Naive thymus-derived CD4-positive, alpha-beta T cell (primary cell): ENCODE measurements around the gene PLEKHM3. TPM values are rescaled to one million over a fixed set of nuclear protein-coding genes. Genes with fewer than 3 reads are reported as not detected.
"Not testable (repeated sequence)": the region's sequence is repeated elsewhere in the genome, so short reads cannot be mapped to it uniquely, and the experiment has no call there.

Experiments used
- ATAC-seq: fragments of 150-1000 bp; cut with Tn5 transposase; 2 replicates; pipeline ENCODE4 v1.10.0; 2021; ENCODE audit warnings: mild to moderate bottlenecking, moderate library complexity
- CTCF ChIA-PET: fragments of 350-600 bp; sonication (Branson Sonifier 250); formaldehyde crosslinking; loops from one replicate; lab custom pipeline; 2021; ENCODE audit warnings: antibody characterized with exemption; lab: Charles Lee
- POLR2A ChIA-PET: fragments of 350-600 bp; sonication (Branson Sonifier 250); formaldehyde crosslinking; loops from one replicate; lab custom pipeline; 2021; ENCODE audit warnings: antibody characterized with exemption, inconsistent platforms; lab: Charles Lee
- DNase-seq, 9 donors: peaks; one replicate each; pipeline versions ENCODE4 v3.0.0 to v3.0.0-alpha.2; 2020 to 2022; ENCODE audit warnings: mixed read lengths in 1 of 9
- H3K27ac ChIP-seq: one replicate; pipeline ENCODE4 v1.7.0; 2013; ENCODE audit warnings: mild to moderate bottlenecking, low read depth, low read length, moderate library complexity
- H3K27me3 ChIP-seq, 2 donors: one replicate each; pipeline ENCODE4 v1.7.0; 2013; ENCODE audit warnings: low read length in 2 of 2, mild to moderate bottlenecking in 2 of 2, moderate library complexity in 2 of 2; ENCODE audit not compliant: control insufficient read depth in 2 of 2, insufficient read depth in 2 of 2
- H3K36me3 ChIP-seq, 3 experiments: 1 replicate in 2 of 3; 2 replicates in 1 of 3; pipeline ENCODE4 v1.7.0; 2013; ENCODE audit warnings: low read length in 3 of 3, mild to moderate bottlenecking in 3 of 3, moderate library complexity in 1 of 3; ENCODE audit not compliant: insufficient read depth in 3 of 3, control insufficient read depth in 2 of 3
- H3K4me1 ChIP-seq, 2 donors: one replicate each; pipeline ENCODE4 v1.7.0; 2013; ENCODE audit warnings: low read length in 2 of 2, mild to moderate bottlenecking in 2 of 2, moderate library complexity in 1 of 2; ENCODE audit not compliant: control insufficient read depth in 2 of 2, insufficient read depth in 2 of 2
- H3K4me3 ChIP-seq: 2 replicates; pipeline ENCODE4 v1.7.0; 2013; ENCODE audit warnings: mild to moderate bottlenecking, low read length
- H3K9me3 ChIP-seq, 3 experiments: 1 replicate in 2 of 3; 2 replicates in 1 of 3; pipeline ENCODE4 v1.7.0; 2013; ENCODE audit warnings: low read length in 3 of 3; ENCODE audit not compliant: control insufficient read depth in 2 of 3
- H3K27ac Mint-ChIP-seq, 9 donors: one replicate each; pipeline ENCODE4 v1.8.0; 2020 to 2022; ENCODE audit warnings: mixed read lengths in 9 of 9, mild to moderate bottlenecking in 8 of 9, moderate library complexity in 5 of 9, inconsistent platforms in 2 of 9
- H3K27me3 Mint-ChIP-seq, 5 donors: one replicate each; pipeline ENCODE4 v1.8.0; 2021 to 2022; ENCODE audit warnings: mixed read lengths in 5 of 5, mild to moderate bottlenecking in 1 of 5
- H3K36me3 Mint-ChIP-seq, 5 donors: one replicate each; pipeline ENCODE4 v1.8.0; 2020 to 2022; ENCODE audit warnings: mixed read lengths in 5 of 5, mild to moderate bottlenecking in 3 of 5, inconsistent platforms in 1 of 5
- H3K4me1 Mint-ChIP-seq, 7 donors: one replicate each; pipeline ENCODE4 v1.8.0; 2020 to 2022; ENCODE audit warnings: mixed read lengths in 7 of 7, mild to moderate bottlenecking in 3 of 7, inconsistent platforms in 1 of 7
- H3K4me3 Mint-ChIP-seq, 10 donors: one replicate each; pipeline ENCODE4 v1.8.0; 2020 to 2022; ENCODE audit warnings: mild to moderate bottlenecking in 10 of 10, mixed read lengths in 10 of 10, moderate library complexity in 6 of 10, inconsistent platforms in 2 of 10
- H3K9me3 Mint-ChIP-seq, 11 donors: one replicate each; pipeline ENCODE4 v1.8.0; 2020 to 2022; ENCODE audit warnings: mixed read lengths in 11 of 11, mild to moderate bottlenecking in 4 of 11, inconsistent platforms in 1 of 11, moderate library complexity in 1 of 11
- intact Hi-C, 2 donors: fragments of 100-400 bp; cut with micrococcal nuclease; formaldehyde crosslinking; loops; one replicate each; pipeline ENCODE4 v1.15.1; 2023
- polyA plus RNA-seq, 2 donors: library from polyadenylated mRNA; unstranded; fragments of 300-500 nt; fragmentation: Illumina TruSeq; gene quantifications; one replicate each; pipeline ENCODE4 v1.2.3, GENCODE V29; 2021
- total RNA-seq, 6 experiments: library from RNA in 5 of 6; stranded (reverse) in 5 of 6; gene quantifications; 1 replicate in 5 of 6; 2 replicates in 1 of 6; pipeline ENCODE4 v1.2.3 and lab custom pipeline; 2021 to 2026

Gene PLEKHM3
- total and polyA plus RNA-seq, 7 experiments from 2014 or later: 3.8 to 19.4 (median 13.8) TPM

GRCh38 chr2:207812058-207812725, 213.1 kb downstream of the PLEKHM3 start:
- H3K4me1 ChIP-seq: no peaks in the 10 kb centered on the region
- H3K4me3 ChIP-seq: no peak overlapping the region
- ATAC-seq: no peak
- no peaks in the 10 kb centered on the region for H3K36me3 ChIP-seq
- no peak overlapping the region for H3K27ac Mint-ChIP-seq
- intact Hi-C loops: no loop called here
- DNase-seq: no peak
- no peak overlapping the region for H3K4me3 Mint-ChIP-seq
- ChIA-PET POLR2A (no interaction called here), CTCF (no interaction called here)
- H3K9me3 Mint-ChIP-seq: peaks cover 0 to 2% (median 0%) of the 10 kb centered on the region in 11 donors
- no peaks in the 10 kb centered on the region for H3K27me3 ChIP-seq
- H3K4me1 Mint-ChIP-seq: peaks cover 0 to 6% (median 0%) of the 10 kb centered on the region in 7 donors
- H3K36me3 Mint-ChIP-seq: peaks cover 0 to 5% (median 0%) of the 10 kb centered on the region in 5 donors
- H3K27me3 Mint-ChIP-seq: peaks cover 0 to 6% (median 0%) of the 10 kb centered on the region in 5 donors
- H3K9me3 ChIP-seq: no peaks in the 10 kb centered on the region
- no peak overlapping the region for H3K27ac ChIP-seq

GRCh38 chr2:207811658-207812057, 213.7 kb downstream of the PLEKHM3 start:
- intact Hi-C loops, H3K27ac ChIP-seq, DNase-seq, H3K27me3 ChIP-seq, CTCF ChIA-PET, H3K27me3 Mint-ChIP-seq, H3K27ac Mint-ChIP-seq, H3K36me3 Mint-ChIP-seq, H3K4me1 ChIP-seq, ATAC-seq, H3K4me1 Mint-ChIP-seq, H3K4me3 ChIP-seq, H3K9me3 Mint-ChIP-seq, POLR2A ChIA-PET, H3K4me3 Mint-ChIP-seq, H3K36me3 ChIP-seq, H3K9me3 ChIP-seq: not testable (repeated sequence)

DNA sequence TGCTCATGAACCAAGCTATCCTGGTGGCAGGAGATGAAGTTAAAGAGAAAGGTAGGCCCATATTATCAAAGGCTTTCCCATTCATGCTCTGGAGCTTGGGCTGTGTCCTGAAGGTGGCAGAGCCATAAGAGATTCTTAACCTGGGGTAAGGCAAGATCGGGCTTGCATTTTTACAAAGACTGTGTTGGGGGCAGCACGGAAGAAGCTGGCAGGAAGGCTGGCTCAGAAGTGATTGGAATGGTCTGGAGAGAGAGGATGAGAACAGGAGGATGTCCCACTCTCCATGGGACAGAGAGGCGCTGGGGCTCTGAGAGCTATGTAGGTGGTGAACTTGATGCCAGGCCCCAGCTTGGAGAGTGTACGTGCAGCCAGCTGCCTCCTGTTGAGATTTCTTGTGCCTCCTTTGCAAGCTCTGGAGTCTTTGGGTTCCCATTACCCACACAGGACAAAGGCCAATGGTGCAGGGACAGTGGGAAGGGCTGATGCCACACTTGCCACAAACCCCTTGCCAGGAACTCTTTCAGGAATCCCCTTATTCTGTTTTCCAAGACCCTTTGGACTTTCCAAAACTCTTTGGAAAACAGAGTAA, 215.0 kb downstream of the PLEKHM3 start:
- peaks cover 0 to 5% (median 0%) of the 10 kb centered on the region in 7 donors for H3K4me1 Mint-ChIP-seq
- ATAC-seq: no peak

GRCh38 chr2:207808119-207808518, 217.2 kb downstream of the PLEKHM3 start:
- no peak overlapping the region for H3K27ac ChIP-seq
- Mint-ChIP-seq H3K9me3 (no peaks in the 10 kb centered on the region), H3K4me1 (peaks cover 0 to 5% (median 0%) of the 10 kb centered on the region in 7 donors), H3K27ac (no peak overlapping the region), H3K4me3 (no peak overlapping the region), H3K36me3 (no peaks in the 10 kb centered on the region), H3K27me3 (peaks cover 0 to 5% (median 0%) of the 10 kb centered on the region in 5 donors)
- DNase-seq (no peak), ATAC-seq (no peak)
- H3K4me3 ChIP-seq: no peak overlapping the region
- H3K27me3 ChIP-seq: no peaks in the 10 kb centered on the region
- no peaks in the 10 kb centered on the region for H3K36me3 ChIP-seq
- intact Hi-C loops: no loop called here
- H3K4me1 ChIP-seq: no peaks in the 10 kb centered on the region
- ChIA-PET CTCF (no interaction called here), POLR2A (interaction anchor here (0.6 kb wide), 1 partner anchor 117 kb away, joined by 4 read pairs; no protein-coding TSS in a partner anchor)
- no peaks in the 10 kb centered on the region for H3K9me3 ChIP-seq

More for the DNA sequence above, 215.0 kb downstream of the PLEKHM3 start:
- Histone ChIP-seq H3K9me3 (no peaks in the 10 kb centered on the region), H3K27ac (no peak overlapping the region), H3K27me3 (no peaks in the 10 kb centered on the region), H3K4me3 (no peak overlapping the region), H3K36me3 (no peaks in the 10 kb centered on the region), H3K4me1 (no peaks in the 10 kb centered on the region)
- Mint-ChIP-seq H3K27me3 (peaks cover 0 to 6% (median 0%) of the 10 kb centered on the region in 5 donors), H3K4me3 (no peak overlapping the region), H3K36me3 (peaks cover 0 to 2% (median 0%) of the 10 kb centered on the region in 5 donors), H3K9me3 (no peaks in the 10 kb centered on the region), H3K27ac (no peak overlapping the region)
- CTCF ChIA-PET: no interaction called here
- DNase-seq: no peak
- intact Hi-C loops: no loop called here
- POLR2A ChIA-PET: no interaction called here

- POLR2A ChIA-PET: interaction anchor here (0.6 kb wide), 1 partner anchor 117 kb away, joined by 4 read pairs; no protein-coding TSS in a partner anchor
- H3K36me3 Mint-ChIP-seq: no peaks in the 10 kb centered on the region
- no peaks in the 10 kb centered on the region for H3K27me3 ChIP-seq
- H3K4me1 Mint-ChIP-seq: peaks cover 0 to 5% (median 0%) of the 10 kb centered on the region in 7 donors
- H3K27ac Mint-ChIP-seq: no peak overlapping the region
- ATAC-seq: no peak
- no peak overlapping the region for H3K4me3 Mint-ChIP-seq
- H3K9me3 Mint-ChIP-seq: no peaks in the 10 kb centered on the region
- CTCF ChIA-PET: no interaction called here
- no peak for DNase-seq
- intact Hi-C loops: no loop called here
- H3K27me3 Mint-ChIP-seq: peaks cover 0 to 5% (median 0%) of the 10 kb centered on the region in 5 donors
- H3K36me3 ChIP-seq: no peaks in the 10 kb centered on the region
- no peaks in the 10 kb centered on the region for H3K9me3 ChIP-seq
- no peak overlapping the region for H3K4me3 ChIP-seq
- H3K4me1 ChIP-seq: no peaks in the 10 kb centered on the region
- no peak overlapping the region for H3K27ac ChIP-seq
Observed at GRCh38 chr2:207807516-207807915, 217.8 kb downstream of the PLEKHM3 start.

- no peak overlapping the region for H3K4me3 ChIP-seq
- Mint-ChIP-seq H3K4me1 (peaks cover 0 to 5% (median 0%) of the 10 kb centered on the region in 7 donors), H3K36me3 (no peaks in the 10 kb centered on the region), H3K4me3 (no peak overlapping the region), H3K27me3 (peaks cover 0 to 2% (median 0%) of the 10 kb centered on the region in 5 donors), H3K27ac (no peak overlapping the region), H3K9me3 (peaks cover 0 to 1% (median 0%) of the 10 kb centered on the region in 11 donors)
- no peak overlapping the region for H3K27ac ChIP-seq
- H3K36me3 ChIP-seq: no peaks in the 10 kb centered on the region
- no peaks in the 10 kb centered on the region for H3K27me3 ChIP-seq
- no peak for DNase-seq
- H3K9me3 ChIP-seq: no peaks in the 10 kb centered on the region
- ATAC-seq: no peak
- ChIA-PET POLR2A (no interaction called here), CTCF (interaction anchor here (0.7 kb wide), 1 partner anchor 147 kb away, joined by 4 read pairs; no protein-coding TSS in a partner anchor)
- intact Hi-C loops: no loop called here
- H3K4me1 ChIP-seq: no peaks in the 10 kb centered on the region
Observed at GRCh38 chr2:207805566-207806226, 219.6 kb downstream of the PLEKHM3 start.
